GM21825 (cell line): Measurements from ENCODE around the gene ATP5F1E.

Experiments
- ATAC-seq: cut with Tn5 transposase; IDR thresholded peaks from one replicate; pipeline ENCODE4 v1.9.1; 2021; ENCODE audit warnings: mild to moderate bottlenecking, moderate library complexity; ENCODE audit not compliant: unreplicated experiment

ATP5F1E gene

GRCh38 chr20:59032023-59032712, at the start of gene ATP5F1E:
TSS of gene ATP5F1E (minus strand) at chr20:59032335. CDS start at chr20:59032251, 84 bp downstream.
- ATAC-seq = peak; percentile 94

- ATAC-seq = no peak
Measured at GRCh38 chr20:59081036-59081435, 48.9 kb upstream of the ATP5F1E start.

- ATAC-seq = no peak
Measured at GRCh38 chr20:59078231-59078630, 46.1 kb upstream of the ATP5F1E start.

- no peak for ATAC-seq
Measured at GRCh38 chr20:59077705-59078104, 45.6 kb upstream of the ATP5F1E start.

- ATAC-seq = no peak
Measured at GRCh38 chr20:59075934-59076508, 43.9 kb upstream of the ATP5F1E start.

GRCh38 chr20:59074456-59074855, 42.3 kb upstream of the ATP5F1E start:
- ATAC-seq = no peak

GRCh38 chr20:59073582-59073981, 41.4 kb upstream of the ATP5F1E start:
- ATAC-seq = no peak

- no peak for ATAC-seq
Measured at GRCh38 chr20:59071216-59071615, 39.1 kb upstream of the ATP5F1E start.

- ATAC-seq = no peak
Measured at GRCh38 chr20:59069026-59069425, 36.9 kb upstream of the ATP5F1E start.

- no peak for ATAC-seq
Measured at GRCh38 chr20:59068534-59068933, 36.4 kb upstream of the ATP5F1E start.

GRCh38 chr20:59064214-59064722, 32.1 kb upstream of the ATP5F1E start:
- no peak for ATAC-seq

GRCh38 chr20:59063358-59064213, 31.5 kb upstream of the ATP5F1E start:
- no peak for ATAC-seq

GRCh38 chr20:59062081-59062480, 29.9 kb upstream of the ATP5F1E start:
- ATAC-seq = no peak

GRCh38 chr20:59055302-59055701, 23.2 kb upstream of the ATP5F1E start:
- no peak for ATAC-seq

- no peak for ATAC-seq
Measured at GRCh38 chr20:59051666-59052185, 19.6 kb upstream of the ATP5F1E start.

- ATAC-seq = no peak
Measured at GRCh38 chr20:59050437-59050836, 18.3 kb upstream of the ATP5F1E start.

- ATAC-seq = no peak
Measured at GRCh38 chr20:59048681-59049030, 16.5 kb upstream of the ATP5F1E start.

- ATAC-seq = no peak
Measured at GRCh38 chr20:59047938-59048680, 16.0 kb upstream of the ATP5F1E start.

- no peak for ATAC-seq
Measured at GRCh38 chr20:59046862-59047261, 14.7 kb upstream of the ATP5F1E start.

GRCh38 chr20:59044796-59045195, 12.7 kb upstream of the ATP5F1E start:
- ATAC-seq = no peak

- ATAC-seq = no peak
Measured at GRCh38 chr20:59044295-59044694, 12.2 kb upstream of the ATP5F1E start.
